OCI-LY1 (cell line): ENCODE data around the gene CEACAM16.

Experiments
- H2AFZ ChIP-seq: fragments of 200-600 bp; sonication (generic), shearing (Covaris generic); 2 replicates; pipeline ENCODE4 v1.6.0; 2014; ENCODE audit warnings: antibody characterized with exemption, mild to moderate bottlenecking, low read length
- H3F3A ChIP-seq: fragments of 200-600 bp; sonication (generic), shearing (Covaris generic); 2 replicates; pipeline ENCODE4 v1.6.0; 2014; ENCODE audit warnings: mild to moderate bottlenecking, antibody characterized with exemption, low read length, moderate library complexity; ENCODE audit not compliant: insufficient read depth
- H3K27ac ChIP-seq: fragments of 200-600 bp; sonication (generic); 2 replicates; pipeline ENCODE4 v1.5.1; 2014; ENCODE audit warnings: low read length, mixed run types, mild to moderate bottlenecking, low read depth; ENCODE audit not compliant: poor library complexity, severe bottlenecking
- H3K27me3 ChIP-seq: fragments of 200-600 bp; sonication (generic); 2 replicates; pipeline ENCODE4 v1.6.0; 2014; ENCODE audit warnings: antibody characterized with exemption, mild to moderate bottlenecking, low read length, moderate library complexity; ENCODE audit not compliant: insufficient read depth
- H3K36me3 ChIP-seq: fragments of 200-600 bp; sonication (generic); 2 replicates; pipeline ENCODE4 v1.6.1; 2014; ENCODE audit warnings: mild to moderate bottlenecking, antibody characterized with exemption, low read length, moderate library complexity, mixed read lengths; ENCODE audit not compliant: insufficient read depth
- H3K4me1 ChIP-seq: fragments of 200-600 bp; sonication (generic); 2 replicates; pipeline ENCODE4 v1.5.1; 2014; ENCODE audit warnings: mild to moderate bottlenecking, low read length, moderate library complexity; ENCODE audit not compliant: insufficient read depth, severe bottlenecking
- H3K4me2 ChIP-seq: fragments of 200-600 bp; sonication (generic), shearing (Covaris generic); 2 replicates; pipeline ENCODE4 v1.6.1; 2014; ENCODE audit warnings: low read length
- H3K4me3 ChIP-seq: fragments of 200-600 bp; sonication (generic); 2 replicates; pipeline ENCODE4 v1.5.1; 2014; ENCODE audit warnings: low read length, low read depth, mild to moderate bottlenecking, mixed read lengths; ENCODE audit not compliant: poor library complexity, severe bottlenecking
- H3K79me2 ChIP-seq: fragments of 200-600 bp; shearing (Covaris generic); 2 replicates; pipeline ENCODE4 v1.6.1; 2016; ENCODE audit warnings: mixed run types, low read length, mixed read lengths; ENCODE audit not compliant: insufficient read depth
- H3K9ac ChIP-seq: fragments of 200-600 bp; sonication (generic), shearing (Covaris generic); 2 replicates; pipeline ENCODE4 v1.6.1; 2014; ENCODE audit warnings: mild to moderate bottlenecking, low read length, mixed read lengths
- H3K9me2 ChIP-seq: fragments of 200-600 bp; sonication (generic), shearing (Covaris generic); 2 replicates; pipeline ENCODE4 v1.6.1; 2014; ENCODE audit warnings: low read depth, mild to moderate bottlenecking, low read length, mixed read lengths
- H3K9me3 ChIP-seq: fragments of 200-600 bp; shearing (Covaris generic); 2 replicates; pipeline ENCODE4 v1.6.1; 2014; ENCODE audit warnings: low read length, mixed read lengths
- H4K20me1 ChIP-seq: fragments of 200-600 bp; sonication (generic), shearing (Covaris generic); 2 replicates; pipeline ENCODE4 v1.6.0; 2016; ENCODE audit warnings: mild to moderate bottlenecking, low read length; ENCODE audit not compliant: insufficient read depth
- EZH2 ChIP-seq: fragments of 200-600 bp; sonication (generic), shearing (Covaris generic); IDR thresholded peaks from 2 replicates; pipeline ENCODE4 v1.8.0; 2017; ENCODE audit warnings: borderline replicate concordance, mixed run types, mild to moderate bottlenecking, antibody characterized with exemption, low read length, moderate library complexity, mixed read lengths
- TF ChIP-seq, protein P1 (sequence below): fragments of 200-600 bp; sonication (generic), shearing (Covaris generic); IDR thresholded peaks from 2 replicates; pipeline ENCODE4 v1.5.1; 2017; ENCODE audit warnings: mild to moderate bottlenecking, antibody characterized with exemption, low read length, moderate library complexity, mixed read lengths

The CEACAM16 gene

DNA sequence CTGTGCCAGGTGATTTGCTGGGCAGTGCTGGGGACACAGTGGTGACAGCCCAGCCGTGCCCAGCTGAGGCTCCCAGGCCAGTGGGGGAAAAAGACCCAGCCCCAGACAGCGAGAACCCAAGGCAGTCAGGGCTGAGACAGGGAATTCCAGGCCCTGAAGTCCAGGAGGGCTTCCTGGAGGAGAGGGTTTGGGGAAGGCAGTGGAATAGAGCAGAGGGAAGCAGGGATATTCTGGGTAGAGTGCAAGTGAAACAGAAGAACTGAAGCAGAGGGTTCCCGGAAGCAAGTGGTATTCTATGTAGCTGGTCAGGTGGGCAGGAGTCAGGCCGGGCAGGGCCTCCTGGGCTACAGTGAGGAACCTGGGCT is 1.3 kb upstream of the CEACAM16 start:
- no peaks in the 10 kb centered on the region for H3F3A ChIP-seq
- H4K20me1 ChIP-seq, result no peaks in the 10 kb centered on the region
- H3K9ac ChIP-seq, result no peak overlapping the region
- H3K4me2 ChIP-seq, result no peak overlapping the region
- H3K4me1 ChIP-seq, result no peaks in the 10 kb centered on the region
- H3K9me3 ChIP-seq, result no peaks in the 10 kb centered on the region
- no peak overlapping the region for H3K4me3 ChIP-seq
- TF ChIP-seq, protein P1, sequence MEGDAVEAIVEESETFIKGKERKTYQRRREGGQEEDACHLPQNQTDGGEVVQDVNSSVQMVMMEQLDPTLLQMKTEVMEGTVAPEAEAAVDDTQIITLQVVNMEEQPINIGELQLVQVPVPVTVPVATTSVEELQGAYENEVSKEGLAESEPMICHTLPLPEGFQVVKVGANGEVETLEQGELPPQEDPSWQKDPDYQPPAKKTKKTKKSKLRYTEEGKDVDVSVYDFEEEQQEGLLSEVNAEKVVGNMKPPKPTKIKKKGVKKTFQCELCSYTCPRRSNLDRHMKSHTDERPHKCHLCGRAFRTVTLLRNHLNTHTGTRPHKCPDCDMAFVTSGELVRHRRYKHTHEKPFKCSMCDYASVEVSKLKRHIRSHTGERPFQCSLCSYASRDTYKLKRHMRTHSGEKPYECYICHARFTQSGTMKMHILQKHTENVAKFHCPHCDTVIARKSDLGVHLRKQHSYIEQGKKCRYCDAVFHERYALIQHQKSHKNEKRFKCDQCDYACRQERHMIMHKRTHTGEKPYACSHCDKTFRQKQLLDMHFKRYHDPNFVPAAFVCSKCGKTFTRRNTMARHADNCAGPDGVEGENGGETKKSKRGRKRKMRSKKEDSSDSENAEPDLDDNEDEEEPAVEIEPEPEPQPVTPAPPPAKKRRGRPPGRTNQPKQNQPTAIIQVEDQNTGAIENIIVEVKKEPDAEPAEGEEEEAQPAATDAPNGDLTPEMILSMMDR, result no peak
- TF ChIP-seq EZH2, result no peak
- no peak overlapping the region for H2AFZ ChIP-seq
- H3K27me3 ChIP-seq, result peaks cover 7% of the 10 kb centered on the region
- H3K27ac ChIP-seq, result no peak overlapping the region
- no peaks in the 10 kb centered on the region for H3K36me3 ChIP-seq
- no peaks in the 10 kb centered on the region for H3K9me2 ChIP-seq
- no peaks in the 10 kb centered on the region for H3K79me2 ChIP-seq

DNA sequence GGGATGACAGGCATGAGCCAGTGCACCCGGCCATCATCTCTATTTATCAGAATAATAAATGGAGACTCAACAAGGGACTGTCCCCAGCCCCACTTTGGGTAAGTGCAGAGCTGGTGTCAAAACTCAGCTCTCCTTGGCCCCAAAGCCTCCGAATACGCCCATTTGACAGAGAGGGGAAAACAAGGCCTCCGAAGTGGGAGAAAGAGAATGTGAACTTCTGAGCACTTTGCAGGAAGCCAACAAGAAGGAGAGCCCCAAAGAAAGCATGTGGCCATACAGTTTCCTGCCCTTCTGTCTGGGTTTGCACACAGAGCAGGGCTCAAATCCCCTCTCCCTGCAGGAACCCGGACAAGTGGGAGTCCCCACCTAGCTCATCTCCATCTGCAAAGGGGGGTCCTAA is 1.6 kb downstream of the CEACAM16 start:
- no peaks in the 10 kb centered on the region for H3F3A ChIP-seq
- no peak overlapping the region for H3K4me2 ChIP-seq
- H3K9ac ChIP-seq, result no peak overlapping the region
- no peak overlapping the region for H3K27ac ChIP-seq
- no peaks in the 10 kb centered on the region for H3K4me1 ChIP-seq
- TF ChIP-seq, protein P1, result no peak
- TF ChIP-seq EZH2, result no peak
- no peaks in the 10 kb centered on the region for H3K79me2 ChIP-seq
- no peak overlapping the region for H2AFZ ChIP-seq
- no peaks in the 10 kb centered on the region for H4K20me1 ChIP-seq
- no peak overlapping the region for H3K4me3 ChIP-seq
- H3K36me3 ChIP-seq, result no peaks in the 10 kb centered on the region
- H3K9me3 ChIP-seq, result no peaks in the 10 kb centered on the region
- no peaks in the 10 kb centered on the region for H3K9me2 ChIP-seq
- H3K27me3 ChIP-seq, result peaks cover 10% of the 10 kb centered on the region

DNA sequence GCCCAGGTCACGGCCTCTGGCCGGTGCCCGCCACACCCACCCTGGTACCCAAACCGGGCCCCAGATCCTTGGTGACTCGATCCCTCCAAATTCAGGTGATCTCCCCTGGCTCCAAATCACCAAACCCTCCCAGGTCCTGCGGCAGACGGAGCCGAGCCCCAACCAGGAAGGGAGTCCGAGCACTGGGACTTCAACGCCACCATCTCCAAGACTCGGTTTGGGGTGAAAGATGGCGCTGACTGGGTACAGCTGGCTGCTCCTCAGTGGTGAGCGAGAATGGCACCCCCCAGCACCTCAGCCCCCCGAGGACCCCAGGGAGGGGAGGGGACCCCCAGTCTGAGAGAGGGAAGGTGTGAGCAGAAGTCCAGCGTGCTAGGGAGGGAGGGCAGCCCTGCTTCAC is 2.3 kb downstream of the CEACAM16 start:
- TF ChIP-seq, protein P1, result no peak
- no peak for TF ChIP-seq EZH2
- no peaks in the 10 kb centered on the region for H3K9me3 ChIP-seq
- no peaks in the 10 kb centered on the region for H3K4me1 ChIP-seq
- no peaks in the 10 kb centered on the region for H4K20me1 ChIP-seq
- H2AFZ ChIP-seq, result no peak overlapping the region
- peaks cover 10% of the 10 kb centered on the region for H3K27me3 ChIP-seq
- no peaks in the 10 kb centered on the region for H3K79me2 ChIP-seq
- no peak overlapping the region for H3K4me3 ChIP-seq
- no peaks in the 10 kb centered on the region for H3K9me2 ChIP-seq
- no peak overlapping the region for H3K27ac ChIP-seq
- H3K9ac ChIP-seq, result no peak overlapping the region
- no peaks in the 10 kb centered on the region for H3K36me3 ChIP-seq
- no peaks in the 10 kb centered on the region for H3F3A ChIP-seq
- no peak overlapping the region for H3K4me2 ChIP-seq
